ENCODE data around the gene ACSBG1.

DNA sequence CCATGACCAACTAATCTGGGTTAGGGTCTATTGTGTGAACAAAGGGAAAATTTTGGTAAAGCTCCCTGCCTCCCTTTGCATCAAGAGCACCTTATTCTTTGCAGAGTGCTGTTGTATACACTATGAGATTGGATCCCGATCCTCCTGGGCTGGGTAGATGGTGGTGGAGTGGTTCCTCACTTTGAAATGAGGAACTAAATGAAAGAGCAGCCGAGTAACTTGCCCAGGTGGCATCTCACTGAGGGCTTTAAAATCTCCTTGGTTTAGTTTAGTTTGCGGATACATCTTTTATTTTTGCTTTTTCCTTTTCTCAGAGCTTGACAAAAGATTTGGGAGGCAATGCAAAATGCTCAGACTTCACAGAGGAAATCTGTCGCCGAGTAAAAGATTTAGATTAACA is 65.8 kb downstream of the ACSBG1 start:
- no peak for TF ChIP-seq POLR2A (IDR thresholded peaks at IDR 0.05)
- TF ChIP-seq, protein P1, sequence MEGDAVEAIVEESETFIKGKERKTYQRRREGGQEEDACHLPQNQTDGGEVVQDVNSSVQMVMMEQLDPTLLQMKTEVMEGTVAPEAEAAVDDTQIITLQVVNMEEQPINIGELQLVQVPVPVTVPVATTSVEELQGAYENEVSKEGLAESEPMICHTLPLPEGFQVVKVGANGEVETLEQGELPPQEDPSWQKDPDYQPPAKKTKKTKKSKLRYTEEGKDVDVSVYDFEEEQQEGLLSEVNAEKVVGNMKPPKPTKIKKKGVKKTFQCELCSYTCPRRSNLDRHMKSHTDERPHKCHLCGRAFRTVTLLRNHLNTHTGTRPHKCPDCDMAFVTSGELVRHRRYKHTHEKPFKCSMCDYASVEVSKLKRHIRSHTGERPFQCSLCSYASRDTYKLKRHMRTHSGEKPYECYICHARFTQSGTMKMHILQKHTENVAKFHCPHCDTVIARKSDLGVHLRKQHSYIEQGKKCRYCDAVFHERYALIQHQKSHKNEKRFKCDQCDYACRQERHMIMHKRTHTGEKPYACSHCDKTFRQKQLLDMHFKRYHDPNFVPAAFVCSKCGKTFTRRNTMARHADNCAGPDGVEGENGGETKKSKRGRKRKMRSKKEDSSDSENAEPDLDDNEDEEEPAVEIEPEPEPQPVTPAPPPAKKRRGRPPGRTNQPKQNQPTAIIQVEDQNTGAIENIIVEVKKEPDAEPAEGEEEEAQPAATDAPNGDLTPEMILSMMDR (IDR thresholded peaks at IDR 0.05): no peak
